MG63 (cell line): ENCODE data around the gene GAA. TPM values are rescaled to one million over a fixed set of nuclear protein-coding genes. Genes with fewer than 3 reads are reported as not detected.
A peak's percentile ranks its signal among the peaks of the same experiment; 100 is the strongest.
"Not testable (repeated sequence)": the region's sequence is repeated elsewhere in the genome, so short reads cannot be mapped to it uniquely, and the experiment has no call there.

ENCODE experiments used
- DNase-seq: peaks from one replicate; pipeline ENCODE4 v3.0.0-alpha.2; 2020
- H3K27me3 ChIP-seq: fragments of 250-450 bp; sonication (Bioruptor Pico); 2 replicates; pipeline ENCODE4 v1.5.1; 2020; ENCODE audit warnings: mild to moderate bottlenecking, moderate library complexity
- H3K36me3 ChIP-seq: fragments of 250-450 bp; sonication (Bioruptor Pico); 2 replicates; pipeline ENCODE4 v1.5.1; 2020; ENCODE audit warnings: mild to moderate bottlenecking, moderate library complexity
- H3K4me3 ChIP-seq: fragments of 250-450 bp; sonication (Bioruptor Pico); 2 replicates; pipeline ENCODE4 v1.5.1; 2020; ENCODE audit warnings: mild to moderate bottlenecking, moderate library complexity
- H3K9me3 ChIP-seq: fragments of 250-450 bp; sonication (Bioruptor Pico); 2 replicates; pipeline ENCODE4 v1.5.1; 2020; ENCODE audit warnings: mild to moderate bottlenecking, moderate library complexity
- total RNA-seq: library from RNA; depleted of rRNA; stranded (reverse); fragments of >200 nt; shearing (Covaris generic); gene quantifications from 2 replicates; pipeline ENCODE4 v1.2.3, GENCODE V29; 2014; ENCODE audit warnings: low replicate concordance

Gene GAA
- total RNA-seq, 1 experiment from 2014 or later = 22.0 TPM

- Histone ChIP-seq H3K27me3 (no peaks in the 10 kb centered on the region), H3K36me3 (peaks cover 71% of the 10 kb centered on the region), H3K4me3 (peak overlapping the region; percentile 96), H3K9me3 (no peaks in the 10 kb centered on the region)
- no peak for DNase-seq
Measured at GRCh38 chr17:80145076-80146075, 44.0 kb downstream of the GAA start.

- peaks cover 61% of the 10 kb centered on the region for H3K36me3 ChIP-seq
- no peak for DNase-seq
- no peaks in the 10 kb centered on the region for H3K27me3 ChIP-seq
- no peaks in the 10 kb centered on the region for H3K9me3 ChIP-seq
- H3K4me3 ChIP-seq = peak overlapping the region; percentile 96
Measured at GRCh38 chr17:80146121-80147034, 45.0 kb downstream of the GAA start.

- Histone ChIP-seq H3K27me3 (no peaks in the 10 kb centered on the region), H3K4me3 (peak within 1 kb of the TSS; percentile 96), H3K36me3 (peaks cover 52% of the 10 kb centered on the region), H3K9me3 (0 out of 2 replicates have a peak, but pooled peaks cover 1% of the 10 kb centered on the region)
- DNase-seq = peak; percentile 99
Measured at GRCh38 chr17:80147035-80147822, 45.8 kb downstream of the GAA start, which contains the start of gene EIF4A3. Gene EIF4A3, minus strand, starts transcription at chr17:80147128. Its CDS starts 167 bp downstream, at chr17:80146961.

- H3K4me3 ChIP-seq = no peak overlapping the region
- H3K27me3 ChIP-seq = no peaks in the 10 kb centered on the region
- H3K9me3 ChIP-seq = peaks cover 4% of the 10 kb centered on the region; the same call in 1 of the 2 replicates
- DNase-seq = no peak
- H3K36me3 ChIP-seq = peaks cover 11% of the 10 kb centered on the region
Measured at GRCh38 chr17:80151333-80151732, 50.0 kb downstream of the GAA start.

GRCh38 chr17:80152081-80152702, 50.8 kb downstream of the GAA start:
- no peak overlapping the region for H3K4me3 ChIP-seq
- H3K9me3 ChIP-seq = peaks cover 8% of the 10 kb centered on the region; the same call in 1 of the 2 replicates
- H3K36me3 ChIP-seq = peaks cover 10% of the 10 kb centered on the region
- DNase-seq = no peak
- no peaks in the 10 kb centered on the region for H3K27me3 ChIP-seq

- no peak overlapping the region for H3K4me3 ChIP-seq
- H3K9me3 ChIP-seq = peaks cover 8% of the 10 kb centered on the region; the same call in 1 of the 2 replicates
- peaks cover 6% of the 10 kb centered on the region for H3K36me3 ChIP-seq
- DNase-seq = no peak
- no peaks in the 10 kb centered on the region for H3K27me3 ChIP-seq
Measured at GRCh38 chr17:80153004-80153403, 51.6 kb downstream of the GAA start.

GRCh38 chr17:80154166-80154565, 52.8 kb downstream of the GAA start:
- DNase-seq = no peak
- peaks cover 8% of the 10 kb centered on the region; the same call in 1 of the 2 replicates for H3K9me3 ChIP-seq
- H3K27me3 ChIP-seq = no peaks in the 10 kb centered on the region
- no peaks in the 10 kb centered on the region for H3K36me3 ChIP-seq
- H3K4me3 ChIP-seq = no peak overlapping the region

- not testable (repeated sequence) for H3K9me3 ChIP-seq, H3K27me3 ChIP-seq, H3K4me3 ChIP-seq, DNase-seq, H3K36me3 ChIP-seq
Measured at GRCh38 chr17:80155600-80155999, 54.2 kb downstream of the GAA start.

GRCh38 chr17:80158846-80159245, 57.5 kb downstream of the GAA start:
- H3K27me3 ChIP-seq = no peaks in the 10 kb centered on the region
- peaks cover 6% of the 10 kb centered on the region; the same call in 1 of the 2 replicates for H3K9me3 ChIP-seq
- DNase-seq = no peak
- H3K36me3 ChIP-seq = no peaks in the 10 kb centered on the region
- H3K4me3 ChIP-seq = no peak overlapping the region

- Histone ChIP-seq H3K4me3 (no peak overlapping the region), H3K9me3 (peaks cover 6% of the 10 kb centered on the region; the same call in 1 of the 2 replicates), H3K36me3 (no peaks in the 10 kb centered on the region), H3K27me3 (no peaks in the 10 kb centered on the region)
- DNase-seq = no peak
Measured at GRCh38 chr17:80160536-80160935, 59.2 kb downstream of the GAA start.

- H3K4me3 ChIP-seq = no peak overlapping the region
- no peaks in the 10 kb centered on the region for H3K27me3 ChIP-seq
- no peaks in the 10 kb centered on the region for H3K9me3 ChIP-seq
- no peaks in the 10 kb centered on the region for H3K36me3 ChIP-seq
- DNase-seq = no peak
Measured at GRCh38 chr17:80163336-80163735, 62.0 kb downstream of the GAA start.

GRCh38 chr17:80164185-80164584, 62.8 kb downstream of the GAA start:
- no peak for DNase-seq
- Histone ChIP-seq H3K36me3 (no peaks in the 10 kb centered on the region), H3K9me3 (no peaks in the 10 kb centered on the region), H3K27me3 (no peaks in the 10 kb centered on the region), H3K4me3 (no peak overlapping the region)

GRCh38 chr17:80166446-80166845, 65.1 kb downstream of the GAA start:
- Histone ChIP-seq H3K36me3 (no peaks in the 10 kb centered on the region), H3K27me3 (no peaks in the 10 kb centered on the region), H3K9me3 (no peaks in the 10 kb centered on the region), H3K4me3 (no peak overlapping the region)
- DNase-seq = no peak

GRCh38 chr17:80168371-80168770, 67.0 kb downstream of the GAA start:
- no peak for DNase-seq
- Histone ChIP-seq H3K9me3 (no peaks in the 10 kb centered on the region), H3K27me3 (no peaks in the 10 kb centered on the region), H3K36me3 (no peaks in the 10 kb centered on the region), H3K4me3 (no peak overlapping the region)

- H3K27me3 ChIP-seq = no peaks in the 10 kb centered on the region
- no peaks in the 10 kb centered on the region for H3K9me3 ChIP-seq
- no peak for DNase-seq
- no peaks in the 10 kb centered on the region for H3K36me3 ChIP-seq
- H3K4me3 ChIP-seq = no peak overlapping the region
Measured at GRCh38 chr17:80169107-80169506, 67.7 kb downstream of the GAA start.
